Kidney epithelial cell (primary cell): ENCODE results near the gene C14orf132. TPM values are rescaled to one million over a fixed set of nuclear protein-coding genes. Genes with fewer than 3 reads are reported as not detected.

Experiments used
- DNase-seq: peaks from one replicate; pipeline ENCODE4 v3.0.0-alpha.2; 2010; ENCODE audit warnings: low read depth
- H3K27me3 ChIP-seq: 2 replicates; pipeline ENCODE4 v1.6.0; 2011; ENCODE audit warnings: low read length; ENCODE audit not compliant: control insufficient read depth, insufficient read depth
- H3K36me3 ChIP-seq: 2 replicates; pipeline ENCODE4 v1.5.1; 2011; ENCODE audit warnings: low read length; ENCODE audit not compliant: control insufficient read depth, insufficient read depth
- H3K4me3 ChIP-seq: 2 replicates; pipeline ENCODE4 v1.5.1; 2011; ENCODE audit warnings: low read depth, mild to moderate bottlenecking, control low read depth, low read length
- total RNA-seq: library from RNA; depleted of rRNA; stranded (reverse); fragments of >200 nt; gene quantifications from 2 replicates; pipeline ENCODE4 v1.2.3, GENCODE V29; 2015
- TF ChIP-seq, protein P1 (sequence below): IDR thresholded peaks from 2 replicates; pipeline ENCODE4 v1.5.1; 2011; ENCODE audit warnings: mild to moderate bottlenecking, moderate library complexity, low read length, control low read depth, inconsistent platforms; ENCODE audit not compliant: insufficient read depth, poor library complexity, severe bottlenecking

The C14orf132 gene
- 5.6 and 8.4 TPM in 2 replicates for total RNA-seq

DNA sequence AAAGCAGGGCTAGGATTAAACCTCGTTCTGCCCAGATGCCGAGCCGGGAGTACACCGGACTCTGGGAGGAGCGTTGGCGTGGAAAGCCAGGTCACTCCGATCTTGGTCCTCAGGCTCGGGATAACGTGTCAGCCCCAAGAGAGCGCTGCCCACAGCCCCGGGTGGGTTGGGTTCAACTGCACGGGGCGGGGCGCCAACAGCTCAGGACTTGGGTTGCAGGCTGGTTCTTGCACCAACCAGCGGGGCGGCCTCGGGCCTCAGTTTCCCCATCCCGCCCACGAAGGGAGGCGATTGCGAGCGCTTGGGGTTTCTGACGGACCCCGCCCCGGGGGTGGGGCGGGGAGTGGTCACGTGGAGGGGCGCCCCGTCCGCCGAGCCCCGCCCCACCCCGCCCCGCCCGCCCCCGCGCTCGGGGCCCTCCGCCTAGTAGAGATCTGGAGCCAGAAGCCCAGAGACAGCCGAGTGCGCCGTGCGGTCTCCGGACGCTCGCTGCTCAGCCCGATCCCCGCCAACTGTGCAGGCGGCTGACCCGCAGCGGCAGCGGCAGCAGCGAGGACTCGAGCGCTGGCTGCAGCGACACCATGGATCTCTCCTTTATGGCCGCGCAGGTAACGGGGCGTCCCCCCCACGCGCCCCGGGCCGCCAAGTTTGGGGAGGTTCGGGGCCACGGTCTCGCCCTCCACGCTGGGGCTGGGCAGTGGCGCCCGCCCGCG lies at the start of gene C14orf132:
C14orf132 (plus strand) TSS at position 443 of the 713 bp plus-strand sequence; CDS start at position 582, 139 bp downstream.
- H3K27me3 ChIP-seq = peaks cover 13% of the 10 kb centered on the region
- peak within 1 kb of the TSS; percentile 84 for H3K4me3 ChIP-seq
- TF ChIP-seq, protein P1, sequence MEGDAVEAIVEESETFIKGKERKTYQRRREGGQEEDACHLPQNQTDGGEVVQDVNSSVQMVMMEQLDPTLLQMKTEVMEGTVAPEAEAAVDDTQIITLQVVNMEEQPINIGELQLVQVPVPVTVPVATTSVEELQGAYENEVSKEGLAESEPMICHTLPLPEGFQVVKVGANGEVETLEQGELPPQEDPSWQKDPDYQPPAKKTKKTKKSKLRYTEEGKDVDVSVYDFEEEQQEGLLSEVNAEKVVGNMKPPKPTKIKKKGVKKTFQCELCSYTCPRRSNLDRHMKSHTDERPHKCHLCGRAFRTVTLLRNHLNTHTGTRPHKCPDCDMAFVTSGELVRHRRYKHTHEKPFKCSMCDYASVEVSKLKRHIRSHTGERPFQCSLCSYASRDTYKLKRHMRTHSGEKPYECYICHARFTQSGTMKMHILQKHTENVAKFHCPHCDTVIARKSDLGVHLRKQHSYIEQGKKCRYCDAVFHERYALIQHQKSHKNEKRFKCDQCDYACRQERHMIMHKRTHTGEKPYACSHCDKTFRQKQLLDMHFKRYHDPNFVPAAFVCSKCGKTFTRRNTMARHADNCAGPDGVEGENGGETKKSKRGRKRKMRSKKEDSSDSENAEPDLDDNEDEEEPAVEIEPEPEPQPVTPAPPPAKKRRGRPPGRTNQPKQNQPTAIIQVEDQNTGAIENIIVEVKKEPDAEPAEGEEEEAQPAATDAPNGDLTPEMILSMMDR = no peak
- H3K36me3 ChIP-seq = no peaks in the 10 kb centered on the region
- DNase-seq = no peak

DNA sequence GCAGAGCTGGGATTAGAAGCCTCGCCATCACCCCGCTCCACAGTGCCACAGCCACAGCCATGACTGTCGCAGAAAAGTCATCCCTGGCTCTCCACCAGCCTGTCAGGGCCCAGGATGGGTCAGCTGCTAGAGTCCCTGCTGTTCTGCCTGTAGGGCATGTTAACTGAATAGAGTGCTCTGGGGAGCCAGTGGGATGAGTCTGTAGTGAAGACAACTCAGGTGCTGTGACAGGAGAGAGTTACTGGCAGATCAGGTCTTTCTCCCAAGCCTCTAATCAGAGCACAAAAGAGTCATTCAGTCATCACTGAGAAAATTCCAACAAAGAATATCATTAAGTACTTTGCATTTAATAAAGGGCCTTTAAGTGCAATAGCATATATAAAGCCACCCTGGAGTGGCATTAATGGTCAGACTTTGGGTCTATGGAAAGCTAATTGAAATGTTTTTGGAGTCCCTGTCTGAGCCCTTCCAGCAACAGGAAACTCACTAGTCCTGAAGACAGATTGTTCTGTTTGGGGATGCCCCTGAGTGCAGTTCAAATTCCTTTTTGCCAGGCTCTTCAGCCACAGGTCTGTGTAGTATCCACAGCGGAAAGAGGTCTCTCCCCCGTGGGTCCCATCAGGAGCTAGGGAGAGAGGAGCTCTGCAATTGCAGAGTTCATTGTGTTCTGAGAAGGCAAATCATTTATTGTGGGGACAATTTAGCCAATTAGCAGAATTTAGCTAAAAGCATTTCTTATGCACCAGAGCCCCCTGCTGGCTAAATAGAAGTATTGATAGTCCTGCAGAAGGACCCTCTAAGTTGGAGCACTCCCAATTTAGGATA lies 45.2 kb upstream of the C14orf132 start:
- H3K4me3 ChIP-seq = no peak overlapping the region
- TF ChIP-seq, protein P1 = peak; percentile 75
- H3K36me3 ChIP-seq = no peaks in the 10 kb centered on the region
- H3K27me3 ChIP-seq = peaks cover 3% of the 10 kb centered on the region
- DNase-seq = peak; percentile 4

DNA sequence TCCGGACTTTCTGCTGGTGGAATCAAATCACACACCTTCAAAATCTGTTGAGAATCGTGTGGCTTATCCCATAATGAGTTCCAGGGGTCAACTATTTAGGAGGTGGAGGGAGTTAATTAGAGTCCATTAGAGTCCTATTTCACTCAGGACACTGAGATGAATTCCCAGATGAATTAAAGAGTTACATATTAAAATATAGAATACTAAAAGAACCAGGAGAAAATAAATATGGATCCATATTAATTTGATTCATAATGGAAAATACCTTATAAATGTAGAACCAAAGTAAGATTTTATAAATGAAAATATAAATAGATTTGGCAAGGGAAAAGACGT lies 44.6 kb upstream of the C14orf132 start:
- no peak for DNase-seq
- no peaks in the 10 kb centered on the region for H3K36me3 ChIP-seq
- TF ChIP-seq, protein P1 = no peak
- H3K4me3 ChIP-seq = no peak overlapping the region
- H3K27me3 ChIP-seq = peaks cover 3% of the 10 kb centered on the region

DNA sequence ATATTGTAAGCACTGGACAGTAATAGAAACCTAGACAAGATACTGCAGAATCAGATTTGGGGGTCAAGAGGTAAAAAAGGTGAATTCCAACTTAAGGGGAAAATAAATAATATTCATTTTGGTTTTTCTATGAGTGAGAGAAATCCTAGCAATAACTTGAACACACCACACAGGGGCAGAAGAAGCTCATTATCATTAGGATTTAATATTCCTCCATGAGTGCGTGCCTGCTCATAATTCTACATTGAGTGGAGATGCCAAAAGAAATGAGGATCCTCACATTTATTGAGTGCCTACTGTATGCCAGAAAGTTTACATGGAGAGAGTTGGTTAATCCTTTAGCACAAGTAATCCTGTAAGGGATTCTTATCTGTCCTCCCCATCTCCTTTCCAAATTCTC lies 40.5 kb upstream of the C14orf132 start:
- Histone ChIP-seq H3K36me3 (no peaks in the 10 kb centered on the region), H3K4me3 (no peak overlapping the region), H3K27me3 (peaks cover 9% of the 10 kb centered on the region)
- TF ChIP-seq, protein P1 = peak; percentile 30
- DNase-seq = no peak

DNA sequence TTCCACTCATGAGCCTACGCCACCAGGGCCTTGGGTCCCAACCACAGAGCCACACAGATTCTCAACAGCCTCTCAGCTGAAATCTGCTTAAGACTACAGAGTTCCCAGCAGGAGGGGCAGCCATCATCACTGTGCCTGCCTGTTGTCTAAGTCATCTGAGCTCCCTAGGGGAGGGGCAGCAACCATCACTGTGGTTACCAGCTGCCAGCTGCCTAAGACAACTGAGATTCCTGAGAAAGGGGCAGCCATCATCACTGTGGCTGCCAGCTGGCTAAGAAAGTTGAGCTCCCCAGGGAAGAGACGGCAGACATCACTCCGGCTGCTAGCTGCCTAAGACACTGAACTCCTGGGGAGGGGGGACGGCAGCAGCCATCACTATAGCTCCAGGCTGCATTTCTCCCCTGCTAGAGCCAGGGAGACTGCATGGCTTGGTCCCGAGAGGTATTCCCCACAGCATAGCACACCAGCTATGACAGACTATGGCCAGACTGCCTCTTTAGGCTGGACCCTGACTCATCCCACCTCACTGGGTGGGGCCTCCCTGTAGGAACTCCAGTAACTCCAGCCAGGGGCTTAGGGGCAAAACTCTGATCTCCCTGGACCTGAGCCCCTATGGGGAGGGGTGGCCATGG lies 37.2 kb upstream of the C14orf132 start:
- H3K36me3 ChIP-seq = no peaks in the 10 kb centered on the region
- TF ChIP-seq, protein P1 = no peak
- no peak for DNase-seq
- no peak overlapping the region for H3K4me3 ChIP-seq
- peaks cover 9% of the 10 kb centered on the region for H3K27me3 ChIP-seq
